Thoracic aorta (tissue), 2 donors: ENCODE data around the gene TRMT6. TPM values are rescaled to one million over a fixed set of nuclear protein-coding genes. Genes with fewer than 3 reads are reported as not detected.

Source experiments
- ATAC-seq: fragments of 150-250 bp; one replicate; pipeline ENCODE4 v1.8.0; 2017; ENCODE audit warnings: low read depth; ENCODE audit not compliant: insufficient number of reproducible peaks, low FRiP score
- DNase-seq: peaks from one replicate; pipeline ENCODE4 v3.0.0-alpha.2; 2020; ENCODE audit warnings: low spot score
- H3K27ac ChIP-seq, 2 donors: fragments of 200-600 bp; sonication (generic); 1 replicate in 1 of 2; 2 replicates in 1 of 2; pipeline ENCODE4 v1.5.1; 2016; ENCODE audit warnings: mild to moderate bottlenecking in 2 of 2, moderate library complexity in 2 of 2
- H3K27me3 ChIP-seq: fragments of 200-600 bp; sonication (generic); replicated peaks from 2 replicates; pipeline ENCODE4 v1.6.0; 2016; ENCODE audit warnings: mild to moderate bottlenecking; ENCODE audit not compliant: insufficient read depth
- H3K36me3 ChIP-seq: fragments of 200-600 bp; sonication (generic); one replicate; pipeline ENCODE4 v1.5.1; 2016
- H3K4me1 ChIP-seq, 2 donors: fragments of 200-600 bp; sonication (generic); 1 replicate in 1 of 2; 2 replicates in 1 of 2; pipeline versions ENCODE4 v1.5.1 to v1.6.0; 2016; ENCODE audit warnings: low read depth in 2 of 2, mild to moderate bottlenecking in 1 of 2; ENCODE audit not compliant: control insufficient read depth in 1 of 2
- H3K4me3 ChIP-seq: fragments of 200-600 bp; sonication (generic); 2 replicates; pipeline ENCODE4 v1.5.1; 2016; ENCODE audit warnings: mild to moderate bottlenecking
- H3K9me3 ChIP-seq: fragments of 200-600 bp; sonication (generic); 2 replicates; pipeline ENCODE4 v1.5.1; 2016
- total RNA-seq, 2 donors: library from RNA; depleted of rRNA; stranded (reverse); fragments of >200 nt; gene quantifications; one replicate each; pipeline versions ENCODE4 v1.1.0 to v1.2.3, GENCODE V29; 2016
- TF ChIP-seq, protein P1 (sequence below): fragments of 200-600 bp; sonication (generic); IDR thresholded peaks from one replicate; pipeline ENCODE4 v1.5.1; 2019; ENCODE audit warnings: antibody characterized with exemption

The TRMT6 gene
- total RNA-seq, 2 donors from 2014 or later, result 5.0 to 10.9 TPM

DNA sequence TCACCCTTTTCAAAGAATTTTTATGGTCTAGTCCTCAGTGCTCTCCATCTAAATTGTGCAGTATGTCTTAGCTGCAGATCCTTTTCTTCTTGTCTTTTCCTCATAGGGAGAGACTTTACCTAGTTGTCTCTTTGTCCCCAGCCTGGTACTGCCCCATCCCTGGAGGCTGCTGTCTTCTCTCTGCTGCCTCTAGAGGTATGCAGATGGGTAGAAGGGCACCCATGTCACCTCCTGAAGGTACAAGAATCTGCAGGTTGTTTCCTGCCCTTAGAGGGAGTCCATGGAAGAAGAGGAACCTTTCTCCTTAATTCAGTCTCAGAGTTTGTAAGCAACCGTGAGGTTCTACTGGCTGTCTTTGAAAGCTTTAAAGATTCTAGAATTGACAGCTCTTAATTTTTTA, 39.2 kb upstream of the TRMT6 start:
- TF ChIP-seq, protein P1, sequence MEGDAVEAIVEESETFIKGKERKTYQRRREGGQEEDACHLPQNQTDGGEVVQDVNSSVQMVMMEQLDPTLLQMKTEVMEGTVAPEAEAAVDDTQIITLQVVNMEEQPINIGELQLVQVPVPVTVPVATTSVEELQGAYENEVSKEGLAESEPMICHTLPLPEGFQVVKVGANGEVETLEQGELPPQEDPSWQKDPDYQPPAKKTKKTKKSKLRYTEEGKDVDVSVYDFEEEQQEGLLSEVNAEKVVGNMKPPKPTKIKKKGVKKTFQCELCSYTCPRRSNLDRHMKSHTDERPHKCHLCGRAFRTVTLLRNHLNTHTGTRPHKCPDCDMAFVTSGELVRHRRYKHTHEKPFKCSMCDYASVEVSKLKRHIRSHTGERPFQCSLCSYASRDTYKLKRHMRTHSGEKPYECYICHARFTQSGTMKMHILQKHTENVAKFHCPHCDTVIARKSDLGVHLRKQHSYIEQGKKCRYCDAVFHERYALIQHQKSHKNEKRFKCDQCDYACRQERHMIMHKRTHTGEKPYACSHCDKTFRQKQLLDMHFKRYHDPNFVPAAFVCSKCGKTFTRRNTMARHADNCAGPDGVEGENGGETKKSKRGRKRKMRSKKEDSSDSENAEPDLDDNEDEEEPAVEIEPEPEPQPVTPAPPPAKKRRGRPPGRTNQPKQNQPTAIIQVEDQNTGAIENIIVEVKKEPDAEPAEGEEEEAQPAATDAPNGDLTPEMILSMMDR, result no peak

DNA sequence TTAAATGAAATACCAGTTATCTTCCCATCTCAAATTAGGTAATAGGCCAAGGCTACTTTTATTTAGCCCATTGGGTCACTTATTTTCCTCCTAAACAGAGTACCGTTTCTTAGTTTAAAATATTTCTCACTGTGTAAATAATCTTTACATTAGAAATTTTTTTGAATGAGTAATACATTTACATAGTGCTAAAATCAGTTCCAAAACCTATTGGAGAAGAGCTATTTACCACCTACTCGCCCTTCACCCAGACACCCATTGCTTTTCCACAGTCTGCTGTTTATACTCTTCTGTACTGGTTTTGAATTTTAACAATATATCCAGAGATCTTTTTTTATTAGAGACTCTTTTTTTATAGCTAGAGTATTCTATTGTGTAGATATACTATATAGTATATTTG, 37.0 kb upstream of the TRMT6 start:
- no peaks in the 10 kb centered on the region for H3K9me3 ChIP-seq
- TF ChIP-seq, protein P1, result no peak
- no peak for DNase-seq
- no peaks in the 10 kb centered on the region for H3K27me3 ChIP-seq
- H3K36me3 ChIP-seq, result no peaks in the 10 kb centered on the region
- H3K4me3 ChIP-seq, result no peak overlapping the region
- ATAC-seq, result no peak
- no peaks in the 10 kb centered on the region for H3K4me1 ChIP-seq
- no peak overlapping the region for H3K27ac ChIP-seq

More for the DNA sequence above, 39.2 kb upstream of the TRMT6 start:
- no peaks in the 10 kb centered on the region for H3K4me1 ChIP-seq
- no peak for ATAC-seq
- no peaks in the 10 kb centered on the region for H3K36me3 ChIP-seq
- H3K27ac ChIP-seq, result no peak overlapping the region
- H3K4me3 ChIP-seq, result no peak overlapping the region
- no peak for DNase-seq
- H3K9me3 ChIP-seq, result no peaks in the 10 kb centered on the region
- no peaks in the 10 kb centered on the region for H3K27me3 ChIP-seq

DNA sequence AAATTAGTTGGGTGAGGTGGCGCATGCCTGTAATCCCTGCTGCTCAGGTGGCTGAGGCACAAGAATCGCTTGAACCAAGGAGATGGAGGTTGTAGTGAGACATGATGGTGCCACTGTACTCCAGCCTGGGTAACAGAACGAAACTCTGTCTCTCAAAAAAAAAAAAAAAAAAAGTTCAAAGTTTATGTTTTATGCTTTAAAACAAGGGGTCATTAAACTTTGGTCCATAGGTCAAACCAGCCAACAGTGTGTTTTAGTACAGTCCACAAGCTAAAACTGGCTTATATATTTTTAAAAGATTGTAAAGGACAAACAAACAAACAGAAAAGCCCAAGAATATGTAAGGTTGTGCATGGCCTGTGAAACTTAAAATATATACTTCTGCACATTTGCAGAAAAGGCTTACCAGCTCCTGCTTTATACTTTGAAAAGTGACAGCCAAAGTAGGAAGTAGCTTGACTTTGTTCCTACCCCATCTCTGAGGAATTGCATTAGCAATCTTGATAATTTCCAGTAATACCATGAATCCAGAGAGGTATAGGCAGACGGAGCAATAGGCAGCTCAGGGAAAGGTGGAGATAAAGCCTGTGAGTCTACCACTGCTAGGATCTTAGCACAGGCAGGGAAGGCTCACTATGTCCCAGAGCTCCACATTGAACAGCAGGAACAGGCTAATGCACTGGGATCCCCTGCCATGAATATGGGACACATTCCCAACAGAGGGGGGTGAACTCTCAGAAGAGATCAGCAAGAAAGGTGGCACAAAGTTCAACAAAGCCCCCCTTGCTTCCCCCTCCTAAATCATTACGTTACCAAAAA, 30.6 kb upstream of the TRMT6 start:
- ATAC-seq (no peak), DNase-seq (no peak)
- Histone ChIP-seq H3K9me3 (no peaks in the 10 kb centered on the region), H3K27ac (no peak overlapping the region), H3K4me1 (peaks cover 0 to 4% of the 10 kb centered on the region in 2 donors), H3K4me3 (no peak overlapping the region), H3K36me3 (no peaks in the 10 kb centered on the region), H3K27me3 (no peaks in the 10 kb centered on the region)
- TF ChIP-seq, protein P1, result no peak

DNA sequence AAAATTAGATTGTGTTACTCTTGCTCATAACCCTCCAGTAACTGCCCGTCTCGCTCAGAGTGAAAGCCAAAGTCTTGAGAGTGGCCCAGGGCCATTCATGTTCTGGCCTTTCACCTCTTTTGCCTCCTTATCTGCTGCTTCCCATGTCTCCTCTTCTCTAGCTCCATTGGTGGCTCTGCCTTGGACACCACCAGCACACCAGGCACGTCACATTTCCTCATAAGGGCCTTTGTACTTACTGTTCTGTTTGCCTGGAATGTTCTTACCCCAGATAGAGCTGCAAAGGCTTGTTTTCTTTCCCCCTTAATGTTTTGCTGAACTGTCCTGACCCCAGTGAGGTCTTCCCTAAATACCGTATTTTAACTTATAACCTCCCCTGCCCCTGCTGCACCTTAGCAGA, 29.5 kb upstream of the TRMT6 start:
- no peaks in the 10 kb centered on the region for H3K9me3 ChIP-seq
- no peak overlapping the region for H3K27ac ChIP-seq
- no peaks in the 10 kb centered on the region for H3K27me3 ChIP-seq
- H3K4me1 ChIP-seq, result peaks cover 0 to 9% of the 10 kb centered on the region in 2 donors
- ATAC-seq, result no peak
- TF ChIP-seq, protein P1, result no peak
- H3K4me3 ChIP-seq, result no peak overlapping the region
- H3K36me3 ChIP-seq, result no peaks in the 10 kb centered on the region
- DNase-seq, result no peak

DNA sequence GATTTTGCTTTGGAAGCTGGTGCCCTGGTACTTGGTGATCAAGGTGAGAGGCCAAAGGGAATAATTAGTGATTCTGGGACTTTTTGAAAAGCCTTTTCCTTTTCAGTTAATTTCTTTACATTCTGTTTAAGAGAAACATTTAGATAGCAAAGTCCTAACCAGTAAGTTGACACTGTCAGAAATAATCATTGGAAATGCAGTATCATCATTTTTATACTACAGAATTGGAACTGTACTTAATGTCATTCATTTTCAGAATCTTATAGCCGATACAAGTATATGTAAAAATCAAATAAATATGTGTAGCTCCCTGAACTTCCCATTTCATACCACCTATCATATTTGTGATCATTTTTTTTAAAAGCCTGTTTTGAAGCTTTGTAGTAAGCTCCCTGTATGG, 27.6 kb upstream of the TRMT6 start:
- no peak overlapping the region for H3K4me3 ChIP-seq
- no peak for ATAC-seq
- H3K4me1 ChIP-seq, result peaks cover 0 to 9% of the 10 kb centered on the region in 2 donors
- H3K9me3 ChIP-seq, result no peaks in the 10 kb centered on the region
- H3K36me3 ChIP-seq, result no peaks in the 10 kb centered on the region
- DNase-seq, result no peak
- TF ChIP-seq, protein P1, result no peak
- H3K27ac ChIP-seq, result no peak overlapping the region
- H3K27me3 ChIP-seq, result no peaks in the 10 kb centered on the region
